K562 (cell line): ENCODE data around the gene SLC26A5. TPM values are rescaled to one million over a fixed set of nuclear protein-coding genes. Genes with fewer than 3 reads are reported as not detected.

ENCODE experiments used
- ARID1B ChIP-seq: fragments of 450-650 bp; IDR thresholded peaks from 2 replicates; pipeline ENCODE4 v1.6.1; 2016; ENCODE audit warnings: antibody characterized with exemption, mild to moderate bottlenecking, inconsistent platforms
- CBX8 ChIP-seq: fragments of 200-600 bp; sonication (generic); IDR thresholded peaks from 2 replicates; pipeline ENCODE4 v1.6.1; 2012; ENCODE audit warnings: borderline replicate concordance, mixed run types, low read depth, mild to moderate bottlenecking, moderate library complexity, mixed read lengths, low read length, control low read depth, inconsistent platforms; ENCODE audit not compliant: poor library complexity, severe bottlenecking; ENCODE audit errors: extremely low read depth
- E2F5 ChIP-seq: sonication (generic); formaldehyde crosslinking; IDR thresholded peaks from 2 replicates; pipeline ENCODE4 v1.8.0; 2022; ENCODE audit warnings: mild to moderate bottlenecking, missing genetic modification reagents
- FIP1L1 ChIP-seq: fragments of 200-400 bp; formaldehyde crosslinking; IDR thresholded peaks from 2 replicates; pipeline ENCODE4 v1.6.1; 2018; ENCODE audit warnings: mild to moderate bottlenecking, low read depth, low read length; ENCODE audit not compliant: poor library complexity, severe bottlenecking
- GTF2E2 ChIP-seq: fragments of 200-800 bp; sonication (Bioruptor generic); IDR thresholded peaks from 2 replicates; pipeline ENCODE4 v1.6.1; 2016; ENCODE audit warnings: missing genetic modification characterization, missing compliant biosample characterization
- GTF2F1 ChIP-seq: IDR thresholded peaks from 2 replicates; pipeline ENCODE4 v1.6.1; 2011; ENCODE audit warnings: low read depth, low read length, improper control_type of control experiment
- HDAC2 ChIP-seq: fragments of 450-650 bp; IDR thresholded peaks from 2 replicates; pipeline ENCODE4 v1.6.1; 2016; ENCODE audit warnings: mild to moderate bottlenecking
- KAT2B ChIP-seq: IDR thresholded peaks from one replicate; pipeline ENCODE4 v1.6.1; 2012; ENCODE audit warnings: low read depth, mild to moderate bottlenecking, control low read depth, inconsistent platforms, low read length, moderate library complexity
- KHSRP ChIP-seq: fragments of 450-650 bp; IDR thresholded peaks from 2 replicates; pipeline ENCODE4 v1.6.1; 2017
- KLF1 ChIP-seq: fragments of 450-650 bp; IDR thresholded peaks from 2 replicates; pipeline ENCODE4 v1.6.1; 2016; ENCODE audit warnings: missing genetic modification characterization, missing compliant biosample characterization
- KLF6 ChIP-seq: fragments of 250-450 bp; sonication (Bioruptor Pico); IDR thresholded peaks from 2 replicates; pipeline ENCODE4 v1.4.0; 2020; ENCODE audit warnings: mild to moderate bottlenecking, moderate library complexity, borderline replicate concordance
- MAFK ChIP-seq: IDR thresholded peaks from 2 replicates; pipeline ENCODE4 v1.6.1; 2011; ENCODE audit warnings: low read length, improper control_type of control experiment
- MTF1 ChIP-seq: fragments of 250-450 bp; sonication (Bioruptor Pico); IDR thresholded peaks from 2 replicates; pipeline ENCODE4 v1.9.0; 2021; ENCODE audit warnings: moderate library complexity, mild to moderate bottlenecking, inconsistent platforms, borderline replicate concordance
- NFE2L1 ChIP-seq: fragments of 450-650 bp; IDR thresholded peaks from 2 replicates; pipeline ENCODE4 v1.6.1; 2016; ENCODE audit warnings: missing genetic modification characterization, low read depth, mild to moderate bottlenecking, missing compliant biosample characterization, moderate library complexity, borderline replicate concordance
- PCBP1 ChIP-seq: fragments of 200-400 bp; formaldehyde crosslinking; IDR thresholded peaks from 2 replicates; pipeline ENCODE4 v1.6.1; 2018; ENCODE audit warnings: mild to moderate bottlenecking, low read depth, low read length; ENCODE audit not compliant: poor library complexity, severe bottlenecking
- RBM14 ChIP-seq: fragments of 200-400 bp; formaldehyde crosslinking; IDR thresholded peaks from 2 replicates; pipeline ENCODE4 v1.6.1; 2018; ENCODE audit warnings: low read depth, mild to moderate bottlenecking, low read length, moderate library complexity, borderline replicate concordance; ENCODE audit not compliant: insufficient read depth
- SMC3 ChIP-seq: conservative IDR thresholded peaks from 2 replicates; pipeline ENCODE4 v1.6.1; 2011; ENCODE audit warnings: low read depth, low read length, improper control_type of control experiment; ENCODE audit not compliant: insufficient read depth
- TGIF2 ChIP-seq: sonication (generic); formaldehyde crosslinking; IDR thresholded peaks from 2 replicates; pipeline ENCODE4 v1.8.1; 2022; ENCODE audit warnings: mild to moderate bottlenecking, missing genetic modification reagents, moderate library complexity
- XRCC4 ChIP-seq: IDR thresholded peaks from one replicate; pipeline ENCODE4 v1.6.1; 2011; ENCODE audit not compliant: insufficient read depth, insufficient read length; ENCODE audit errors: extremely low read depth
- XRCC5 ChIP-seq: fragments of 200-400 bp; formaldehyde crosslinking; IDR thresholded peaks from 2 replicates; pipeline ENCODE4 v1.6.1; 2017; ENCODE audit warnings: low read depth, mild to moderate bottlenecking, low read length
- ZKSCAN1 ChIP-seq: fragments of 150-350 bp; IDR thresholded peaks from 2 replicates; pipeline ENCODE4 v1.6.1; 2016; ENCODE audit warnings: low read depth, low read length
- ZKSCAN8 ChIP-seq: fragments of 200-800 bp; sonication (Bioruptor generic); IDR thresholded peaks from 2 replicates; pipeline ENCODE4 v1.6.1; 2016; ENCODE audit warnings: missing genetic modification characterization, missing compliant biosample characterization
- ZNF24 ChIP-seq: fragments of 450-650 bp; IDR thresholded peaks from 2 replicates; pipeline ENCODE4 v1.6.1; 2016
- polyA plus RNA-seq, 8 experiments: library from polyadenylated mRNA; depleted of rRNA in 4 of 8; stranded (reverse) in 5 of 8; unstranded in 3 of 8; fragments of >200 nt; fragmentation: Nextera tagmentation in 2 of 8; fragmentation: Illumina TruSeq in 1 of 8; extraction: Ambion mirVana in 2 of 8; extraction: Trizol in 1 of 8; gene quantifications; 2 replicates each; pipeline versions ENCODE4 v1.2.1 to v1.2.3, GENCODE V29; 2011 to 2014; ENCODE audit warnings: inconsistent platforms in 1 of 8, missing spikeins in 1 of 8
- total RNA-seq, 7 experiments: library from RNA; depleted of rRNA in 6 of 7; stranded (reverse); fragments of >200 nt in 6 of 7; fragmentation: Illumina TruSeq in 2 of 7; extraction: Trizol in 2 of 7; gene quantifications; 2 replicates each; pipeline versions ENCODE4 v1.2.1 to v1.2.3, GENCODE V29; 2011 to 2021; ENCODE audit warnings: low replicate concordance in 1 of 7
- TF ChIP-seq, protein P1 (sequence below): fragments of 450-650 bp; formaldehyde crosslinking; IDR thresholded peaks from 2 replicates; pipeline ENCODE4 v1.4.0; 2020; ENCODE audit warnings: mild to moderate bottlenecking
- TF ChIP-seq, protein P2 (sequence below): fragments of 450-650 bp; IDR thresholded peaks from 2 replicates; pipeline ENCODE4 v1.6.1; 2016; ENCODE audit warnings: mild to moderate bottlenecking

Gene SLC26A5
- total and polyA plus RNA-seq, 9 of the 15 experiments (the other 6 are each of a cell fraction or from before 2014, with no cell fraction given) = not detected

- TF ChIP-seq, protein P1, sequence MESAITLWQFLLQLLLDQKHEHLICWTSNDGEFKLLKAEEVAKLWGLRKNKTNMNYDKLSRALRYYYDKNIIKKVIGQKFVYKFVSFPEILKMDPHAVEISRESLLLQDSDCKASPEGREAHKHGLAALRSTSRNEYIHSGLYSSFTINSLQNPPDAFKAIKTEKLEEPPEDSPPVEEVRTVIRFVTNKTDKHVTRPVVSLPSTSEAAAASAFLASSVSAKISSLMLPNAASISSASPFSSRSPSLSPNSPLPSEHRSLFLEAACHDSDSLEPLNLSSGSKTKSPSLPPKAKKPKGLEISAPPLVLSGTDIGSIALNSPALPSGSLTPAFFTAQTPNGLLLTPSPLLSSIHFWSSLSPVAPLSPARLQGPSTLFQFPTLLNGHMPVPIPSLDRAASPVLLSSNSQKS (CRISPR knock-in tag) = no peak
- TF ChIP-seq PCBP1 = no peak
- no peak for TF ChIP-seq ARID1B
- no peak for TF ChIP-seq MTF1 (CRISPR knock-in tag)
- no peak for TF ChIP-seq GTF2F1
- TF ChIP-seq MAFK = peak; percentile 80
- peak; percentile 20; the same call in 1 of the 2 replicates for TF ChIP-seq KLF1 (tag)
- TF ChIP-seq RBM14 = no peak
- no peak for TF ChIP-seq XRCC4
- no peak for TF ChIP-seq TGIF2
- peak; percentile 70; the same call in 1 of the 2 replicates for TF ChIP-seq HDAC2
- TF ChIP-seq, protein P2, sequence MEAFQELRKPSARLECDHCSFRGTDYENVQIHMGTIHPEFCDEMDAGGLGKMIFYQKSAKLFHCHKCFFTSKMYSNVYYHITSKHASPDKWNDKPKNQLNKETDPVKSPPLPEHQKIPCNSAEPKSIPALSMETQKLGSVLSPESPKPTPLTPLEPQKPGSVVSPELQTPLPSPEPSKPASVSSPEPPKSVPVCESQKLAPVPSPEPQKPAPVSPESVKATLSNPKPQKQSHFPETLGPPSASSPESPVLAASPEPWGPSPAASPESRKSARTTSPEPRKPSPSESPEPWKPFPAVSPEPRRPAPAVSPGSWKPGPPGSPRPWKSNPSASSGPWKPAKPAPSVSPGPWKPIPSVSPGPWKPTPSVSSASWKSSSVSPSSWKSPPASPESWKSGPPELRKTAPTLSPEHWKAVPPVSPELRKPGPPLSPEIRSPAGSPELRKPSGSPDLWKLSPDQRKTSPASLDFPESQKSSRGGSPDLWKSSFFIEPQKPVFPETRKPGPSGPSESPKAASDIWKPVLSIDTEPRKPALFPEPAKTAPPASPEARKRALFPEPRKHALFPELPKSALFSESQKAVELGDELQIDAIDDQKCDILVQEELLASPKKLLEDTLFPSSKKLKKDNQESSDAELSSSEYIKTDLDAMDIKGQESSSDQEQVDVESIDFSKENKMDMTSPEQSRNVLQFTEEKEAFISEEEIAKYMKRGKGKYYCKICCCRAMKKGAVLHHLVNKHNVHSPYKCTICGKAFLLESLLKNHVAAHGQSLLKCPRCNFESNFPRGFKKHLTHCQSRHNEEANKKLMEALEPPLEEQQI = 0 out of 2 replicates have a peak, but pooled peaks have one; percentile 37
- TF ChIP-seq XRCC5 = peak; percentile 15; the same call in 1 of the 2 replicates
- no peak for TF ChIP-seq KAT2B
- peak; percentile 63 for TF ChIP-seq ZNF24
- TF ChIP-seq CBX8 = no peak
- no peak for TF ChIP-seq KHSRP
- no peak for TF ChIP-seq FIP1L1
- peak; percentile 73; the same call in 1 of the 2 replicates for TF ChIP-seq ZKSCAN1
- TF ChIP-seq SMC3 = no peak
- TF ChIP-seq ZKSCAN8 = no peak
- TF ChIP-seq GTF2E2 = peak; percentile 91
- 0 out of 2 replicates have a peak, but pooled peaks have one; percentile 50 for TF ChIP-seq E2F5 (CRISPR knock-in tag)
- TF ChIP-seq KLF6 = no peak
- no peak for TF ChIP-seq NFE2L1
Measured at GRCh38 chr7:103347507-103348267, 98.3 kb downstream of the SLC26A5 start, which contains the start of gene PSMC2 (continued).
